Ishikawa (cell line): Measurements from ENCODE around the gene TTLL13.

ENCODE experiments used
- CREB1 ChIP-seq: IDR thresholded peaks from 2 replicates; pipeline ENCODE4 v1.6.1; 2012; ENCODE audit warnings: low read depth
- EGR1 ChIP-seq: IDR thresholded peaks from 2 replicates; pipeline ENCODE4 v1.6.1; 2012
- EP300 ChIP-seq: IDR thresholded peaks from 2 replicates; pipeline ENCODE4 v1.6.1; 2012; ENCODE audit warnings: borderline replicate concordance
- FOXM1 ChIP-seq: IDR thresholded peaks from 2 replicates; pipeline ENCODE4 v1.6.1; 2012; ENCODE audit warnings: low read depth, borderline replicate concordance
- MAX ChIP-seq: IDR thresholded peaks from 2 replicates; pipeline ENCODE4 v1.6.1; 2012
- NFIC ChIP-seq: IDR thresholded peaks from 2 replicates; pipeline ENCODE4 v1.6.1; 2012
- REST ChIP-seq: IDR thresholded peaks from 2 replicates; pipeline ENCODE4 v1.6.1; 2012; ENCODE audit warnings: low read depth, mild to moderate bottlenecking

GRCh38 chr15:90286678-90287077 lies 37.3 kb downstream of the TTLL13 start:
- TF ChIP-seq CREB1 (no peak), EP300 (no peak), NFIC (no peak), FOXM1 (no peak), REST (no peak), EGR1 (no peak), MAX (no peak)
